AG10803 (cell line): ENCODE results near the gene CDK14.
A peak's percentile ranks its signal among the peaks of the same experiment; 100 is the strongest.

ENCODE experiments used
- DNase-seq: peaks from one replicate; pipeline ENCODE4 v3.0.0; 2010; ENCODE audit warnings: low read depth
- H3K4me3 ChIP-seq: 2 replicates; pipeline ENCODE4 v1.5.1; 2011; ENCODE audit warnings: mild to moderate bottlenecking, low read length, control low read depth
- TF ChIP-seq, protein P1 (sequence below): conservative IDR thresholded peaks from 2 replicates; pipeline ENCODE4 v1.5.1; 2011; ENCODE audit warnings: mild to moderate bottlenecking, low read length, control low read depth, inconsistent platforms

Gene CDK14

DNA sequence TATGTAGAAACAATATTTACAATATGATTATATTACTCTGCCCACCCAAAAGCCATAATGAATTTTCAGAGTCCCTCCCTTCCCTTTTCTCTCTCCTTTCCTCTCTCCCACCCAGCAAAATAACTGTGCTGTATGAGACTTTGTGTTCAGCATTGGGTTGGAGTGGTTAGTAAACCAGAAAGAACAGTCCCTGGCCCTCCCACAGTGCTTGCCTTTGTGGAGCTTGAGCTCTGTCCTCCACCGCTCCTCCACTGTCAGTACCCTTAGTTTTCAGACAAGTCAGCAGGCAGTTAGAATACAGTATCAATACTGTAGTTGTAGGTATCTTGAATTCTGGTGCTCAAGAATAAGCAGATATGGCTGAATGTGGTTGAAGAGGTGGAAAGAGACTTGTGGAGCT, 92.7 kb downstream of the CDK14 start:
- TF ChIP-seq, protein P1, sequence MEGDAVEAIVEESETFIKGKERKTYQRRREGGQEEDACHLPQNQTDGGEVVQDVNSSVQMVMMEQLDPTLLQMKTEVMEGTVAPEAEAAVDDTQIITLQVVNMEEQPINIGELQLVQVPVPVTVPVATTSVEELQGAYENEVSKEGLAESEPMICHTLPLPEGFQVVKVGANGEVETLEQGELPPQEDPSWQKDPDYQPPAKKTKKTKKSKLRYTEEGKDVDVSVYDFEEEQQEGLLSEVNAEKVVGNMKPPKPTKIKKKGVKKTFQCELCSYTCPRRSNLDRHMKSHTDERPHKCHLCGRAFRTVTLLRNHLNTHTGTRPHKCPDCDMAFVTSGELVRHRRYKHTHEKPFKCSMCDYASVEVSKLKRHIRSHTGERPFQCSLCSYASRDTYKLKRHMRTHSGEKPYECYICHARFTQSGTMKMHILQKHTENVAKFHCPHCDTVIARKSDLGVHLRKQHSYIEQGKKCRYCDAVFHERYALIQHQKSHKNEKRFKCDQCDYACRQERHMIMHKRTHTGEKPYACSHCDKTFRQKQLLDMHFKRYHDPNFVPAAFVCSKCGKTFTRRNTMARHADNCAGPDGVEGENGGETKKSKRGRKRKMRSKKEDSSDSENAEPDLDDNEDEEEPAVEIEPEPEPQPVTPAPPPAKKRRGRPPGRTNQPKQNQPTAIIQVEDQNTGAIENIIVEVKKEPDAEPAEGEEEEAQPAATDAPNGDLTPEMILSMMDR = no peak
- no peak for DNase-seq
- H3K4me3 ChIP-seq = no peak overlapping the region

DNA sequence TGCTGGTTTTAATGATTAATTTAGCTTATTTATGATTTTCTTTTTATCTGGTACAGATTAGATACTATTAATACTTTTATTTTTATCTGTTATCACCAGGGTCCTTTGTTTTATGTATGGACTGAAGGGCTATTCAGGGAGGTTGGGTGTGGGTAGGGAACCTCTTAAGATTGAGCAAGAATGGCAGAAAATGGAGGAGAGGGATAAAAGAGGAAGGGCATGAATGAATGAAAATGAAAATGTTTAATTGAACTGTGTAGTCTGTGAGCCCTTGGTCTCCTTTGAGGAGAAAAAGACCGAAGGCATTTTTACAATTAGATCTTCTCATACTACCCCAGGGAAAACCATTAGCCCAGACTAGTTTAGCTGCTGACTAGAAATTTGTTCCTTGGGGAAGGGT, 93.1 kb downstream of the CDK14 start:
- TF ChIP-seq, protein P1 = no peak
- no peak overlapping the region for H3K4me3 ChIP-seq
- DNase-seq = no peak

DNA sequence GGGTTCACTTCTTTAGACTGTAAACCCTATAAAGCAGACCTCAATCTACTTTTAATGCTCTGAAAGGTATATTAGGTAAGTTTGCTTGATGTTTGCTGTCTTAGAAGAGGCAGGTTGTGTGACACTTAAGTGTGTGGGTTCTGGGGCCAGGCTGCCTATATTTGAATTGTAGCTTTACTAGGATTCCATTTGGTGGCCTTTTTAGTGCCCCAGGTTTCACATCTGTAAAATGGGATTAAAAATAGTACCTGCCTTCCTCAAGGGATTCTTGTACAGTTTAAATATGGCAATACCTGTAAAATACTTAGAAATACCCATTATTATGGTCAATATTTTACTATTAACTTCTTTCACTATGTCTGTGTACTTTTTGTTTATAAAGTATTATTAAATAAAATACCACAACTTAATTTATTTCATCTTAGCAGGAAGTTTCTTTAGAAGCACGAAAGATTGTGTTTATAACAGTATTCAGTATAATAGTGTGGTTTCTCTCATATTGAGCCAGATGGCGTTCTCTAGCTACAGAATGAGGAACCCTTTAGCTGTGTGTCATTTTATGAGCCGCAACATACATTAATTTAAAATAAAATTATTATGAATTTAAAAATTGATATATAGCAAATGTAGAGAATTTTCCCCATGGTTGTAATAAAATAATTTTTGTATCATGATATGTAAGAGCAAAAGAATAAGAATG, 94.2 kb downstream of the CDK14 start:
- no peak for DNase-seq
- no peak overlapping the region for H3K4me3 ChIP-seq
- TF ChIP-seq, protein P1 = no peak

DNA sequence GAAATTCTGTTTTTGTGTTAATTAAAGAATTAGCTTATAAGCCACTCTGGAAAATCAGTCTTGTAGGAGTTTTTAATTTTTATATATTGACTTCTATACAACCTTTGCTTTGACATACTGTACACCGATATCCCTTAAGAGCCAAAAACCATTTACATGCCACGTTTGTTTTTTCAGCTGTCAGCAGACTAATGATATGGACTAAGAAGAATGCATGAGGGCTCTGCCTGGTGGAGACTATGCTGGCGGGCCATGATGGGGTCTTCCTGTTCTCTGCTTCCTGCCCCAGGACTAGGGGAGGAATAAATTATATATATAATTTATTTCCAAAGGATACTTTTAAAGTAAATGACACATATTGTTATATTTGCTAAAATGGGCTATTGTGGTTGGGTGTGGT, 96.3 kb downstream of the CDK14 start:
- TF ChIP-seq, protein P1 = no peak
- no peak for DNase-seq
- H3K4me3 ChIP-seq = no peak overlapping the region

DNA sequence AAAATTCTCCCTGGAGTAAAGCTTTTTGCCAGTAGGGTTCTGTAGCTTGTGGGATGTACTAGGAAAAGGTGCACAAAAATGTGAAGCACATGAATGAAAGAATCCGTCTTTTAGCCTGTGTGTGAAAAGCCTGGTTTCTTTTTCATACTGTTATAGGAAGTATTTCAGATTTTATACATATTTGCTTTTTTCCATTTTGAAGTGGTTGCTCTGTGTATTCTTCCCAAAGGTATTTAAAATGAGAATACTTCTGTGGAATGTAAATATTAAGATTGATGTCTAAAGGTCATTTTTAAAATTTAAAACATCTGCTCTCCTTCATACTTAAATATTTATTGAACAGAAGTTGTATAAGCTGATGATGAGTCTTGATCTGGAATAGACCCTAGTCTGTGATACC, 96.8 kb downstream of the CDK14 start:
- DNase-seq = peak; percentile 32
- TF ChIP-seq, protein P1 = 0 out of 2 replicates have a peak, but pooled peaks have one; percentile 6
- no peak overlapping the region for H3K4me3 ChIP-seq

DNA sequence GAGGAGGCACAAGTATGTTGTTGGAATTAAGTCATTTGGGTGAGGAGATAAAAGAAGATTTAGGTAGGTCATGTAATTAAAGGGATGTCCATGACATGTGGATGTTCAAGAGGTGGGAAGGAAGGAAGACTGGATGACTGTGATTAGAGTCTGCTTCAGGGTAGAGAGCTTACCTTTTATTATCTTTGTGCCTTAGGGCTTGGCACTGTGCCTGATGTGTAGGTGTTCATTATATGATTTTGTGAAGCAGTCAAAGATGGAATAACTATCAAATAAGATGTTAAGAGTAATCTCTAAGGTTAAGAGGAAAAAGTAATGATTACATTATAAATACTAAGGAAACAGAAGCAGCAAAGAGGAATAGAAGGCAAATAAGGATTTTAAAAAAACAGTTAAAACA, 97.8 kb downstream of the CDK14 start:
- H3K4me3 ChIP-seq = no peak overlapping the region
- TF ChIP-seq, protein P1 = no peak
- DNase-seq = no peak

DNA sequence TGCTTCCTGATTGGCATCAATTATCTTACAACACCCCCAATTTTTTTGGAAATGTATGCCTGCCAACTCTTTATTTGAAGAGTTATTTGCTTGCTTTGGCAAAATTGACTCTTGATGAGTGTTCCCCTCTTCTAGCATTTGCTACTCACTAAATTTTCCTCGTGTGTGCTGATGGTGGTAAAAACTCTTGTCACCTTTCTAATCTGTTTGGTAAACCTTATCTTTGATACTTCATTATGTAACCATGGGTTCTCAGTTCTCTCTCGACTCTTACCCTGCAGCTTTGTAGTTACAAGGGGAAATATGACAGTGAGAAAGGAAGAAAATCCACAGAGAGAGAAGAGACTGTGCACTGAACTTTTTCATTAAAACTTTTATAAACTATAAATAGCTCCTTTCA, 102.5 kb downstream of the CDK14 start:
- no peak overlapping the region for H3K4me3 ChIP-seq
- DNase-seq = no peak

More for the DNA sequence above, 102.5 kb downstream of the CDK14 start:
- TF ChIP-seq, protein P1 = no peak
